ENCODE results near the gene TRPM3.

Gene TRPM3

GRCh38 chr9:70947086-70947485 lies 174.3 kb downstream of the TRPM3 start:
- DNase-seq (ENCODE audit: extremely low read depth, low read depth): no peak
- TF ChIP-seq CTCF (IDR thresholded peaks at IDR 0.05; ENCODE audit: low read depth, low read length): no peak

- no peak for TF ChIP-seq CTCF (IDR thresholded peaks at IDR 0.05; ENCODE audit: low read depth, low read length)
Measured at GRCh38 chr9:70945301-70945700, 176.1 kb downstream of the TRPM3 start.

GRCh38 chr9:70941191-70941590 lies 180.2 kb downstream of the TRPM3 start:
- TF ChIP-seq CTCF (IDR thresholded peaks at IDR 0.05; ENCODE audit: low read depth, low read length): no peak

More at GRCh38 chr9:70945301-70945700, 176.1 kb downstream of the TRPM3 start:
- no peak for DNase-seq (ENCODE audit: extremely low read depth, low read depth)

GRCh38 chr9:70940605-70941004 lies 180.8 kb downstream of the TRPM3 start:
- DNase-seq (ENCODE audit: extremely low read depth, low read depth): no peak
- no peak for TF ChIP-seq CTCF (IDR thresholded peaks at IDR 0.05; ENCODE audit: low read depth, low read length)

More at GRCh38 chr9:70941191-70941590, 180.2 kb downstream of the TRPM3 start:
- DNase-seq (ENCODE audit: extremely low read depth, low read depth): no peak

- no peak for DNase-seq (ENCODE audit: extremely low read depth, low read depth)
- no peak for TF ChIP-seq CTCF (IDR thresholded peaks at IDR 0.05; ENCODE audit: low read depth, low read length)
Measured at GRCh38 chr9:70936536-70936935, 184.9 kb downstream of the TRPM3 start.

- TF ChIP-seq CTCF (IDR thresholded peaks at IDR 0.05; ENCODE audit: low read depth, low read length): no peak
- no peak for DNase-seq (ENCODE audit: extremely low read depth, low read depth)
Measured at GRCh38 chr9:70935856-70936255, 185.6 kb downstream of the TRPM3 start.

GRCh38 chr9:70934642-70935041 lies 186.8 kb downstream of the TRPM3 start:
- TF ChIP-seq CTCF (IDR thresholded peaks at IDR 0.05; ENCODE audit: low read depth, low read length): no peak

More at GRCh38 chr9:70934642-70935041, 186.8 kb downstream of the TRPM3 start:
- no peak for DNase-seq (ENCODE audit: extremely low read depth, low read depth)
